GM12874 (cell line): ENCODE measurements around the gene WNT2B.

Experiments
- TF ChIP-seq, protein P1 (sequence below): IDR thresholded peaks from 2 replicates; pipeline ENCODE4 v1.5.1; 2011; ENCODE audit warnings: low read depth, mild to moderate bottlenecking, control low read depth, low read length, moderate library complexity; ENCODE audit not compliant: insufficient read depth

Gene WNT2B

DNA sequence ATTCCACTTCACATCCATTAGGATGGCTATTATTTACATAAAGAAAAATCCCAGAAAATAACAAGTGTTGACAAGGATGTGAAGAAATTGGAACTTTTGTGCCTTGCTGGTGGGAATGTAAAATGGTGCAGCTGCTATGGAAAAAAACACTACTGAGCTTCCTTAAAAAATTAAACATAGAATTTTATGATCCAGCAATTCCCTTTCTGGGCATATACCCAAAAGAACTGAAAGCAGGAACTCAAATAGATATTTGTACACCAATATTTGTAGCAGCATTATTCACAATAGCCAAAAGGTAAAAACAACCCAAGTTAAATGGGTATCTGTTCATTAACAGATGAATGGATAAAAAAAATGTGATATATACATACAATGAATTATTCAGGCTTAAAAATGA is 45.6 kb downstream of the WNT2B start:
- TF ChIP-seq, protein P1, sequence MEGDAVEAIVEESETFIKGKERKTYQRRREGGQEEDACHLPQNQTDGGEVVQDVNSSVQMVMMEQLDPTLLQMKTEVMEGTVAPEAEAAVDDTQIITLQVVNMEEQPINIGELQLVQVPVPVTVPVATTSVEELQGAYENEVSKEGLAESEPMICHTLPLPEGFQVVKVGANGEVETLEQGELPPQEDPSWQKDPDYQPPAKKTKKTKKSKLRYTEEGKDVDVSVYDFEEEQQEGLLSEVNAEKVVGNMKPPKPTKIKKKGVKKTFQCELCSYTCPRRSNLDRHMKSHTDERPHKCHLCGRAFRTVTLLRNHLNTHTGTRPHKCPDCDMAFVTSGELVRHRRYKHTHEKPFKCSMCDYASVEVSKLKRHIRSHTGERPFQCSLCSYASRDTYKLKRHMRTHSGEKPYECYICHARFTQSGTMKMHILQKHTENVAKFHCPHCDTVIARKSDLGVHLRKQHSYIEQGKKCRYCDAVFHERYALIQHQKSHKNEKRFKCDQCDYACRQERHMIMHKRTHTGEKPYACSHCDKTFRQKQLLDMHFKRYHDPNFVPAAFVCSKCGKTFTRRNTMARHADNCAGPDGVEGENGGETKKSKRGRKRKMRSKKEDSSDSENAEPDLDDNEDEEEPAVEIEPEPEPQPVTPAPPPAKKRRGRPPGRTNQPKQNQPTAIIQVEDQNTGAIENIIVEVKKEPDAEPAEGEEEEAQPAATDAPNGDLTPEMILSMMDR = no peak

DNA sequence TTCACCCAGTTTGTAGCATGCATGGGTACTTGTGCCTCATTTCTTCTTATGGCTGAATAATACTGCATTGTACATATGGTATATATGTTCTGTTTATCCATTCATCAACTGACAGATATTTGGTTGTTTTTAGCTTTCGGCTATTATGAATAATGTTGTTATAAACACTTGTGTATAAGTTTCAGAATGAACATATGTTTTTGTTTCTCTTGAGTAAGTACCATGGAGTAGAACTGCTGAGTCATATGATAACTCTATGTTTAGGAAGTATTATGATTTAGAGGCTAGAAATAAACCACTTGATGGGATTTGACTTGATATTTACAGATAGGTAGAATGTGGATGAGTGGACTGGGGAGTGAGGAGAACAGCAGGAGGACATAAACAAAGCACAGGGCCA is 48.6 kb downstream of the WNT2B start:
- TF ChIP-seq, protein P1 = no peak

DNA sequence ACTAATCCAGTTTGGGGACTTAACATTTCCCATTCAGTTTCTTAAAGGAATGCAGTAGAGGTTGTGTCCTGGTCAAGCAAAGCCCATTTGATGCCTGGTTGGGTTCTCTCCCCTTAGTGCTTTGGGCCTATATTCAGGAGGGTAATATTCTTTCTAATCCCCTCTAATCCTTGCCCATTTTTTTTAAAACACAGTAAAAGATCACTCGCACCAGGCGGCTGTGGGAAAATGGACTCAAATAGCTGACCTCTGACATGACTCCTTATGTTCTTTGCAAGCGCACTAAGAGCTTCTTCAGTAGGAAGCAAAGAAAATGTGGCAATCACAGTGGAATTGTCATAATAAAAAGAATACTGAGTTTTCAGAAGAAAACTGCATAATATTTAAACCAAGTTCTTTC is 49.9 kb downstream of the WNT2B start:
- TF ChIP-seq, protein P1 = no peak

- TF ChIP-seq, protein P1 = no peak
Measured at GRCh38 chr1:112563341-112563740, 54.6 kb downstream of the WNT2B start.

GRCh38 chr1:112564081-112564480 is 55.3 kb downstream of the WNT2B start:
- TF ChIP-seq, protein P1 = no peak

DNA sequence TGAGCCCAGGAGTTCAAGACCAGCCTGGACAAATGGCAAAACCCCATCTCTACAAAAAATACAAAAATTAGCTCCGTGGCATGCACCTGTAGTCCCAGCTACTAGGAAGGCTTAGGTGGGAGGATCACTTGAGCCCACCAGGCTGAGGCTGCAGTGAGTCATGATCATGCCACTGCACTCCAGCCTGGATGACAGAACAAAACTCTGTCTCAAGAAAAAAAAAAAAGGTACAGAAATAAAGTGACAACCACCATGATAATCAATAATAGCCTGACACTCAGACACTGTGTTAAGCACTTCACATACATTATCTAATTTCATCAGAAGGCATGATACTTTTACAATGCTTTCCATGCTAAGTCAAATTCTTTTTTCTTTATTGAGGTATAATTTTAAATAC is 57.0 kb downstream of the WNT2B start:
- TF ChIP-seq, protein P1 = no peak

DNA sequence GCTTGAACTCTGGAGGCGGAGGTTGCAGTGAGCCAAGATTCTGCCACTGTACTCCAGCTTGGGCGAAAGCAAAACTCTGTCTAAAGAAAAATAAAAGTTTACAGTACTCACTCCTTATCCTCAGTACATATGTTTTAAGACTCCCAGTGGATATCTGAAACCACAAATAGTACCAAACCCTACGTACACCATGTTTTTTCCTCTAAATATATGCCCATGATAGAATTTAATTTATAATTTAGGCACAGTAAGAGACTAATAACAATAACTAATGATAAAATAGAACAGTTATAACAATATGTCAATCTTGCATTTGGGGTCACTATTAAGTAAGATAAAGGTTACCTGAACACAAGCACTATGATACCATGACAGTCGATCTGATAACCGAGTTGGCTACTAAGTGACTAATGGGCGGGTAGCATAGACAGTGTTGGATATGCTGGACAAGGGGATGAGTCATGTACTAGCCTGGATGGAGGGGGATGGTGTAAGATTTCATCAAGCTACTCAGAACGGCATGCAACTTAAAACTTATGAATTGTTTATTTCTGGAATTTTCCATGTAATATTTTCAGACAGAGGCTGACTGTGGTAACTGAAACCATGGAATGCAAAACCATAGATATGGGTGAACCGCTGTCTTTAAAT is 66.5 kb downstream of the WNT2B start:
- TF ChIP-seq, protein P1 = no peak
